AG10803 (cell line): ENCODE results near the gene TMEM132D.

Experiments
- DNase-seq: peaks from one replicate; pipeline ENCODE4 v3.0.0; 2010; ENCODE audit warnings: low read depth
- H3K4me3 ChIP-seq: 2 replicates; pipeline ENCODE4 v1.5.1; 2011; ENCODE audit warnings: mild to moderate bottlenecking, low read length, control low read depth
- CTCF ChIP-seq: conservative IDR thresholded peaks from 2 replicates; pipeline ENCODE4 v1.5.1; 2011; ENCODE audit warnings: mild to moderate bottlenecking, low read length, control low read depth, inconsistent platforms

TMEM132D gene

GRCh38 chr12:129592449-129592848, 311.4 kb downstream of the TMEM132D start:
- no peak overlapping the region for H3K4me3 ChIP-seq
- no peak for DNase-seq
- no peak for TF ChIP-seq CTCF

- no peak for TF ChIP-seq CTCF
- no peak for DNase-seq
- no peak overlapping the region for H3K4me3 ChIP-seq
These were observed 314.3 kb downstream of the TMEM132D start for GRCh38 chr12:129589503-129589902.

- DNase-seq = no peak
- H3K4me3 ChIP-seq = no peak overlapping the region
- TF ChIP-seq CTCF = no peak
These were observed 315.7 kb downstream of the TMEM132D start for GRCh38 chr12:129588142-129588541.

GRCh38 chr12:129585296-129585695, 318.5 kb downstream of the TMEM132D start:
- no peak for DNase-seq
- no peak for TF ChIP-seq CTCF
- H3K4me3 ChIP-seq = no peak overlapping the region

- TF ChIP-seq CTCF = no peak
- no peak overlapping the region for H3K4me3 ChIP-seq
- DNase-seq = no peak
These were observed 323.9 kb downstream of the TMEM132D start for GRCh38 chr12:129579879-129580278.

GRCh38 chr12:129571901-129572494, 331.8 kb downstream of the TMEM132D start:
- TF ChIP-seq CTCF = no peak
- no peak for DNase-seq
- H3K4me3 ChIP-seq = no peak overlapping the region

GRCh38 chr12:129570796-129571400, 332.9 kb downstream of the TMEM132D start:
- no peak for DNase-seq
- no peak overlapping the region for H3K4me3 ChIP-seq
- no peak for TF ChIP-seq CTCF
